ENCODE data around the gene ENPP6. TPM values are rescaled to one million over a fixed set of nuclear protein-coding genes. Genes with fewer than 3 reads are reported as not detected.

Gene ENPP6
- total RNA-seq, 1 experiment from 2014 or later, result not detected

- intact Hi-C loops (cut with micrococcal nuclease; ENCODE audit: unreplicated experiment), result no loop called here
- TF ChIP-seq EZH2 (IDR thresholded peaks at IDR 0.05; ENCODE audit: borderline replicate concordance, low read depth, low read length, poor library complexity, severe bottlenecking), result no peak
- no peak for TF ChIP-seq CTCF (conservative IDR thresholded peaks at IDR 0.05; ENCODE audit: low read depth, low read length)
- no peak overlapping the region for H3K27ac ChIP-seq (ENCODE audit: low read depth, low read length, poor library complexity, severe bottlenecking)
- H3K9me3 ChIP-seq (ENCODE audit: low read depth, low read length, poor library complexity, severe bottlenecking), result no peaks in the 10 kb centered on the region
- no peaks in the 10 kb centered on the region for H3K4me1 ChIP-seq (ENCODE audit: insufficient read depth, low read length, poor library complexity, severe bottlenecking)
- no peak overlapping the region for H3K4me3 ChIP-seq (ENCODE audit: low read depth, low read length, poor library complexity, severe bottlenecking)
- POLR2A ChIA-PET (ENCODE audit: low non-redundant PET), result no interaction called here
- DNase-seq (ENCODE audit: low spot score), result no peak
- H3K36me3 ChIP-seq (ENCODE audit: insufficient read depth, low read length, poor library complexity, severe bottlenecking), result no peaks in the 10 kb centered on the region
- H3K27me3 ChIP-seq (replicated peaks; ENCODE audit: insufficient read depth, low read depth, low read length, poor library complexity), result no peaks in the 10 kb centered on the region
- CTCF ChIA-PET, result no interaction called here
- BruUV-seq (replicated peaks), result no TSS peak
These were observed 13.9 kb upstream of the ENPP6 start for GRCh38 chr4:184231573-184231972.

GRCh38 chr4:184228056-184228705 lies 10.5 kb upstream of the ENPP6 start:
- ChIA-PET POLR2A (ENCODE audit: low non-redundant PET) (no interaction called here), CTCF (no interaction called here)
- no peak for DNase-seq (ENCODE audit: low spot score)
- no peak overlapping the region for H3K4me3 ChIP-seq (ENCODE audit: low read depth, low read length, poor library complexity, severe bottlenecking)
- no peak overlapping the region for H3K27ac ChIP-seq (ENCODE audit: low read depth, low read length, poor library complexity, severe bottlenecking)
- no peaks in the 10 kb centered on the region for H3K27me3 ChIP-seq (replicated peaks; ENCODE audit: insufficient read depth, low read depth, low read length, poor library complexity)
- H3K4me1 ChIP-seq (ENCODE audit: insufficient read depth, low read length, poor library complexity, severe bottlenecking), result no peaks in the 10 kb centered on the region
- intact Hi-C loops (cut with micrococcal nuclease; ENCODE audit: unreplicated experiment), result no loop called here
- no TSS peak for BruUV-seq (replicated peaks)
- no peak for TF ChIP-seq EZH2 (IDR thresholded peaks at IDR 0.05; ENCODE audit: borderline replicate concordance, low read depth, low read length, poor library complexity, severe bottlenecking)
- no peak for TF ChIP-seq CTCF (conservative IDR thresholded peaks at IDR 0.05; ENCODE audit: low read depth, low read length)
- H3K36me3 ChIP-seq (ENCODE audit: insufficient read depth, low read length, poor library complexity, severe bottlenecking), result no peaks in the 10 kb centered on the region
- peaks cover 5% of the 10 kb centered on the region for H3K9me3 ChIP-seq (ENCODE audit: low read depth, low read length, poor library complexity, severe bottlenecking)

- BruUV-seq (replicated peaks), result no TSS peak
- CTCF ChIA-PET, result no interaction called here
- DNase-seq (ENCODE audit: low spot score), result no peak
These were observed 1.2 kb downstream of the ENPP6 start for GRCh38 chr4:184216515-184216914.

More at GRCh38 chr4:184216515-184216914, 1.2 kb downstream of the ENPP6 start:
- peaks cover 9% of the 10 kb centered on the region for H3K27me3 ChIP-seq (replicated peaks; ENCODE audit: insufficient read depth, low read depth, low read length, poor library complexity)
- H3K4me3 ChIP-seq (ENCODE audit: low read depth, low read length, poor library complexity, severe bottlenecking), result no peak overlapping the region
- no peak overlapping the region for H3K27ac ChIP-seq (ENCODE audit: low read depth, low read length, poor library complexity, severe bottlenecking)
- TF ChIP-seq CTCF (conservative IDR thresholded peaks at IDR 0.05; ENCODE audit: low read depth, low read length), result no peak
- no peak for TF ChIP-seq EZH2 (IDR thresholded peaks at IDR 0.05; ENCODE audit: borderline replicate concordance, low read depth, low read length, poor library complexity, severe bottlenecking)
- H3K4me1 ChIP-seq (ENCODE audit: insufficient read depth, low read length, poor library complexity, severe bottlenecking), result no peaks in the 10 kb centered on the region
- H3K36me3 ChIP-seq (ENCODE audit: insufficient read depth, low read length, poor library complexity, severe bottlenecking), result no peaks in the 10 kb centered on the region
- intact Hi-C loops (cut with micrococcal nuclease; ENCODE audit: unreplicated experiment), result no loop called here
- POLR2A ChIA-PET (ENCODE audit: low non-redundant PET), result no interaction called here
- no peaks in the 10 kb centered on the region for H3K9me3 ChIP-seq (ENCODE audit: low read depth, low read length, poor library complexity, severe bottlenecking)
